Mesenchymal stem cell (in vitro differentiated cells and primary cell): ENCODE measurements around the gene CUZD1.

Experiments
- DNase-seq: peaks from one replicate; pipeline ENCODE4 v3.0.0-alpha.2; 2013
- H2AFZ ChIP-seq: one replicate; pipeline ENCODE4 v1.6.1; 2013; ENCODE audit warnings: low read depth, mild to moderate bottlenecking, control low read depth, inconsistent platforms, low read length, moderate library complexity
- H2AK5ac ChIP-seq: 2 replicates; pipeline ENCODE4 v1.6.1; 2013; ENCODE audit warnings: low read length, moderate library complexity, mild to moderate bottlenecking, inconsistent platforms; ENCODE audit not compliant: severe bottlenecking
- H2BK120ac ChIP-seq: one replicate; pipeline ENCODE4 v1.6.1; 2013; ENCODE audit warnings: low read depth, mild to moderate bottlenecking, inconsistent platforms, low read length, moderate library complexity
- H2BK12ac ChIP-seq, 2 experiments: one replicate each; pipeline ENCODE4 v1.6.1; 2013; ENCODE audit warnings: inconsistent platforms in 2 of 2, low read length in 2 of 2, mild to moderate bottlenecking in 2 of 2, moderate library complexity in 2 of 2, control low read depth in 1 of 2
- H2BK15ac ChIP-seq: one replicate; pipeline ENCODE4 v1.6.1; 2013; ENCODE audit warnings: mild to moderate bottlenecking, low read depth, inconsistent platforms; ENCODE audit not compliant: poor library complexity, severe bottlenecking
- H2BK5ac ChIP-seq: 2 replicates; pipeline ENCODE4 v1.6.1; 2013; ENCODE audit warnings: low read depth, mild to moderate bottlenecking, low read length, control low read depth, inconsistent platforms; ENCODE audit not compliant: poor library complexity, severe bottlenecking
- H3K14ac ChIP-seq, 2 experiments: one replicate each; pipeline ENCODE4 v1.6.1; 2013; ENCODE audit warnings: inconsistent platforms in 2 of 2, low read length in 2 of 2, control low read depth in 1 of 2, mild to moderate bottlenecking in 1 of 2, moderate library complexity in 1 of 2
- H3K18ac ChIP-seq, 2 experiments: one replicate each; pipeline ENCODE4 v1.6.1; 2013; ENCODE audit warnings: inconsistent platforms in 2 of 2, low read length in 2 of 2, control low read depth in 1 of 2, low read depth in 1 of 2, mild to moderate bottlenecking in 1 of 2
- H3K23ac ChIP-seq, 2 experiments: one replicate each; pipeline ENCODE4 v1.6.1; 2013; ENCODE audit warnings: inconsistent platforms in 2 of 2, low read length in 2 of 2, mild to moderate bottlenecking in 2 of 2, moderate library complexity in 2 of 2, control low read depth in 1 of 2
- H3K27ac ChIP-seq: 2 replicates; pipeline ENCODE4 v1.5.1; 2013; ENCODE audit warnings: mild to moderate bottlenecking, moderate library complexity, low read length, control low read depth, inconsistent platforms; ENCODE audit not compliant: poor library complexity, severe bottlenecking
- H3K27me3 ChIP-seq, 2 experiments: 2 replicates each; pipeline versions ENCODE4 v1.6.1 to v1.7.0; 2013; ENCODE audit warnings: low read length in 2 of 2, mild to moderate bottlenecking in 2 of 2, moderate library complexity in 2 of 2, control low read depth in 1 of 2, inconsistent platforms in 1 of 2; ENCODE audit not compliant: control insufficient read depth in 1 of 2, insufficient read depth in 1 of 2
- H3K36me3 ChIP-seq, 2 experiments: 2 replicates each; pipeline versions ENCODE4 v1.6.1 to v1.7.0; 2013; ENCODE audit warnings: low read length in 2 of 2, control low read depth in 1 of 2, inconsistent platforms in 1 of 2, low read depth in 1 of 2, mild to moderate bottlenecking in 1 of 2; ENCODE audit not compliant: insufficient read depth in 2 of 2, control insufficient read depth in 1 of 2
- H3K4ac ChIP-seq, 2 experiments: one replicate each; pipeline ENCODE4 v1.6.1; 2013; ENCODE audit warnings: inconsistent platforms in 2 of 2, low read length in 2 of 2, mild to moderate bottlenecking in 2 of 2, moderate library complexity in 2 of 2, control low read depth in 1 of 2, low read depth in 1 of 2
- H3K4me1 ChIP-seq: 2 replicates; pipeline ENCODE4 v1.6.1; 2013; ENCODE audit warnings: low read depth, low read length, control low read depth; ENCODE audit not compliant: control insufficient read depth, insufficient read depth
- H3K4me2 ChIP-seq: 2 replicates; pipeline ENCODE4 v1.6.1; 2013; ENCODE audit warnings: low read length, mild to moderate bottlenecking, inconsistent platforms; ENCODE audit not compliant: poor library complexity, severe bottlenecking
- H3K4me3 ChIP-seq, 2 experiments: 2 replicates each; pipeline versions ENCODE4 v1.5.1 to v1.7.0; 2013; ENCODE audit warnings: low read length in 2 of 2, mild to moderate bottlenecking in 2 of 2, control low read depth in 1 of 2, low read depth in 1 of 2; ENCODE audit not compliant: insufficient read depth in 1 of 2
- H3K79me1 ChIP-seq: replicated peaks from 2 replicates; pipeline ENCODE4 v1.6.1; 2013; ENCODE audit warnings: mild to moderate bottlenecking, control low read depth, low read length, inconsistent platforms; ENCODE audit not compliant: poor library complexity, severe bottlenecking
- H3K9ac ChIP-seq: 2 replicates; pipeline ENCODE4 v1.7.0; 2013; ENCODE audit warnings: mild to moderate bottlenecking, low read length, moderate library complexity
- H3K9me3 ChIP-seq: 2 replicates; pipeline ENCODE4 v1.7.0; 2013; ENCODE audit warnings: mild to moderate bottlenecking, low read length; ENCODE audit not compliant: control insufficient read depth
- H4K8ac ChIP-seq: one replicate; pipeline ENCODE4 v1.6.1; 2013; ENCODE audit warnings: inconsistent platforms, mild to moderate bottlenecking, low read length, moderate library complexity
- H4K91ac ChIP-seq: one replicate; pipeline ENCODE4 v1.6.1; 2013; ENCODE audit warnings: mild to moderate bottlenecking, low read length, inconsistent platforms
- WGBS: methylation state at CpG from one replicate; pipeline ENCODE4 v1.1.7; 2013; ENCODE audit warnings: mixed read lengths; 5-methylcytosine and 5-hydroxymethylcytosine counted together

Gene CUZD1

DNA sequence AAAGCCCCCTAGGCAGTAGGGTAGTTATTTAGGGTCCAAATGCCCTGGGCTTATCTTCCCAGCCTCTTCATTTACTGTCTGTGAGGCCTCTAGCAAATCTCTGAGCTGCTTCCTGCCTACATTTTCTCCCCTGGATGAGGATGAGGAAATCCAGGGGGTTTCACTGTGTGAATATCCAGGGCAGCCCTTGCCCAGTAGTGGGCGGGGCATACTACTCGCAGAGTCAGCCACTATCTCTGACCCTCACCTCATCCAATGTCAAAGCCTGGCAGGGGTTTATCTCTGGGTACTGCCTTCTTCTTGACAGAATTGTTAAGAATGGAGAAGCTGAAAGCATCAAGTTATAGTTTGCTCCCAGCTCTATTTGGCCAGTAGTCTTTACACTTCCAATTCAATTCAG is 48.9 kb downstream of the CUZD1 start:
- Histone ChIP-seq H3K9me3 (no peaks in the 10 kb centered on the region), H3K18ac (no peak overlapping the region), H3K4me2 (no peak overlapping the region), H2BK5ac (no peak overlapping the region), H3K4ac (no peak overlapping the region), H2BK120ac (no peak overlapping the region), H3K27ac (no peak overlapping the region), H3K23ac (no peak overlapping the region), H2AK5ac (no peak overlapping the region), H3K36me3 (no peaks in the 10 kb centered on the region), H3K4me1 (no peaks in the 10 kb centered on the region), H3K9ac (no peak overlapping the region), H2BK15ac (no peak overlapping the region), H4K8ac (no peak overlapping the region), H3K4me3 (no peak overlapping the region), H3K27me3 (peaks cover 0 to 3% of the 10 kb centered on the region in 2 experiments), H4K91ac (no peak overlapping the region), H2AFZ (no peak overlapping the region), H3K79me1 (no peaks in the 10 kb centered on the region), H2BK12ac (no peak overlapping the region), H3K14ac (no peak overlapping the region)
- no peak for DNase-seq
- 33% methylated on average over 2 of the region's 2 CpGs for WGBS

DNA sequence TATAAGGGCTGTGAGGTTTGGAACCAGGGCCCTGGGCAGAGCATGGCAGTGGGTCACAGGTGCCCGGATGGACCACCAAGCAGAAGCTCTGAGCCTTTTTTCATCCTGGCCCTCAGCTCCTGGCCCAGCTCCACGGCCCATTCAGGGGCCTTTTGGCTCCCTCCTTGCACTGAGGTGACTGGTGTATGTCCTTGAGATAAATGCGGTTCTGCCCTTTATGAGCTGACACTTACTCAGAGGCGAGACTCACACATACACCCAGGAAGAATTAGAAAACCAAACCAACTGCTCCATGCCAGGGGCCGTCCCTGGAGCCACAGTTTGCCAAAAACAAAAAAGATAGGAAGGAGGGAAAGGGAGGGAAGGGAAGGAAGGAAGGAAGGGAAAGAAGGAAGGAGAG is 49.7 kb downstream of the CUZD1 start:
- Histone ChIP-seq H3K18ac (no peak overlapping the region), H3K9me3 (no peaks in the 10 kb centered on the region), H3K4ac (no peak overlapping the region), H2BK12ac (no peak overlapping the region), H2BK120ac (no peak overlapping the region), H3K27ac (no peak overlapping the region), H3K79me1 (no peaks in the 10 kb centered on the region), H2BK5ac (no peak overlapping the region), H3K4me3 (no peak overlapping the region), H3K14ac (no peak overlapping the region), H3K27me3 (peaks cover 0 to 3% of the 10 kb centered on the region in 2 experiments), H3K36me3 (no peaks in the 10 kb centered on the region), H3K23ac (no peak overlapping the region), H3K4me2 (no peak overlapping the region), H2AK5ac (no peak overlapping the region), H4K8ac (no peak overlapping the region), H4K91ac (no peak overlapping the region), H2BK15ac (no peak overlapping the region), H3K4me1 (no peaks in the 10 kb centered on the region), H3K9ac (no peak overlapping the region), H2AFZ (no peak overlapping the region)
- DNase-seq, result no peak
- 35% methylated on average over 3 of the region's 5 CpGs for WGBS

DNA sequence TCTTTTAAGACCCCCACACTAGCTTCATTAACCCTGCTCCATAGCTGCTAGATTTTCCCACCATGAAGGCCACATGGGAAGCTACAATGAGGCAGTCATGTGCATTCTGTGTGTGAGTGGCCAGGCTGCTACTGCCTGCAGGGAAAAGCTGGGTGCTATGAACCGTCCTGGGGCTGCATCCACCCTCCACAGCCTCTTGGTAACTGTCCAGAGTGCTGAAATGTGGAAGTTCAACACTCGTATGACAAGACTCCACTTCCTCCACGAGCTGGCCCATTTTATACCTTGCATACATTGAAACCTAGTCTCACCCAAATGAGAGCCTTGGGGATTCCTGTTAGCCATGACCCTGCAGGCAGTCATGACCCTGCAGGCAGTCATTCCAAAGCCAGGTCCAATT is 59.4 kb downstream of the CUZD1 start:
- H2BK12ac ChIP-seq, result no peak overlapping the region
- H3K4me1 ChIP-seq, result no peaks in the 10 kb centered on the region
- H2AFZ ChIP-seq, result no peak overlapping the region
- WGBS, result 36% methylated on average over 3 of the region's 3 CpGs
- no peak overlapping the region for H3K23ac ChIP-seq
- no peak overlapping the region for H4K91ac ChIP-seq
- no peak overlapping the region for H3K27ac ChIP-seq
- DNase-seq, result no peak
- no peak overlapping the region for H4K8ac ChIP-seq
- no peak overlapping the region for H3K4ac ChIP-seq
- no peak overlapping the region for H3K4me2 ChIP-seq
- no peak overlapping the region for H2AK5ac ChIP-seq
- H3K14ac ChIP-seq, result no peak overlapping the region
- no peak overlapping the region for H3K18ac ChIP-seq
- H3K9ac ChIP-seq, result no peak overlapping the region
- H3K9me3 ChIP-seq, result no peaks in the 10 kb centered on the region
- no peak overlapping the region for H2BK120ac ChIP-seq
- no peaks in the 10 kb centered on the region for H3K27me3 ChIP-seq
- no peak overlapping the region for H2BK15ac ChIP-seq
- H3K79me1 ChIP-seq, result no peaks in the 10 kb centered on the region
- no peak overlapping the region for H2BK5ac ChIP-seq
- H3K4me3 ChIP-seq, result no peak overlapping the region
- no peaks in the 10 kb centered on the region for H3K36me3 ChIP-seq

DNA sequence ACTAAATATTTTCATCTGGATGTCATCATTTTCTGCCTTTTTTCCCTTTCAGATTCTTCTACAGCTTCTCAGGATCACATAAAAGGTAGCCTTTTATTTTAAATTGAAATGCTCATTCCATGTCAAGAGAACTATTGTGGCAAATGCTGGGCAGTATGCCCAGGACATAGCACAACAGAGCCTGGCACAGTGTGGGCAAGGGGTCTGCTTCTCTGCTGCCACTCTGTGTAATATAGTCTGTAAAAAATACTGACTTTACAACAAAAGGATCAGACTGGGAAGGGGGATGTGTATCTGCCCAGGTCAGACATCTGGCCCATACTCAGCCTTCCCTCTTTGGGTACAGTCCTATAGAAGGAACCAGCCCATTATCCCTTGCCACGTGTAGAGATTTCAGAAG is 62.7 kb downstream of the CUZD1 start:
- Histone ChIP-seq H3K36me3 (no peaks in the 10 kb centered on the region), H3K9me3 (no peaks in the 10 kb centered on the region), H4K91ac (no peak overlapping the region), H3K4ac (no peak overlapping the region), H2BK5ac (no peak overlapping the region), H3K14ac (no peak overlapping the region), H3K27me3 (no peaks in the 10 kb centered on the region), H2BK15ac (no peak overlapping the region), H3K27ac (no peak overlapping the region), H3K18ac (no peak overlapping the region), H3K9ac (no peak overlapping the region), H3K4me2 (no peak overlapping the region), H2AK5ac (no peak overlapping the region), H2BK12ac (no peak overlapping the region), H3K4me1 (no peaks in the 10 kb centered on the region), H2AFZ (no peak overlapping the region), H4K8ac (no peak overlapping the region), H2BK120ac (no peak overlapping the region), H3K79me1 (no peaks in the 10 kb centered on the region), H3K4me3 (no peak overlapping the region), H3K23ac (no peak overlapping the region)
- 50% methylated on average over 1 of the region's 1 CpG for WGBS
- DNase-seq, result no peak
